Liver (tissue), 9 donors: ENCODE results near the gene SHQ1. TPM values are rescaled to one million over a fixed set of nuclear protein-coding genes. Genes with fewer than 3 reads are reported as not detected.

Experiments
- DNase-seq: peaks from one replicate; pipeline ENCODE4 v3.0.0-alpha.2; 2017; ENCODE audit warnings: low spot score
- H3K27ac ChIP-seq, 2 donors: one replicate each; pipeline ENCODE4 v1.7.0; 2013; ENCODE audit warnings: inconsistent platforms in 2 of 2, low read length in 2 of 2, control low read depth in 1 of 2, low read depth in 1 of 2, mild to moderate bottlenecking in 1 of 2
- H3K27me3 ChIP-seq, 4 donors: one replicate each; pipeline versions ENCODE4 v1.6.1 to v1.7.0; 2013; ENCODE audit warnings: low read length in 3 of 4, inconsistent platforms in 1 of 4, mild to moderate bottlenecking in 1 of 4, moderate library complexity in 1 of 4; ENCODE audit not compliant: control insufficient read depth in 4 of 4, insufficient read depth in 4 of 4
- H3K36me3 ChIP-seq, 4 donors: one replicate each; pipeline versions ENCODE4 v1.6.1 to v1.7.0; 2013; ENCODE audit warnings: low read length in 3 of 4, mild to moderate bottlenecking in 3 of 4, low read depth in 1 of 4, moderate library complexity in 1 of 4; ENCODE audit not compliant: control insufficient read depth in 4 of 4, insufficient read depth in 3 of 4
- H3K4me1 ChIP-seq, 4 donors: one replicate each; pipeline versions ENCODE4 v1.6.1 to v1.7.0; 2013; ENCODE audit warnings: low read length in 3 of 4, mild to moderate bottlenecking in 3 of 4, moderate library complexity in 1 of 4; ENCODE audit not compliant: control insufficient read depth in 4 of 4, insufficient read depth in 4 of 4
- H3K4me3 ChIP-seq, 3 donors: one replicate each; pipeline versions ENCODE4 v1.6.1 to v1.7.0; 2013; ENCODE audit warnings: low read length in 3 of 3, control low read depth in 1 of 3, low read depth in 1 of 3, mild to moderate bottlenecking in 1 of 3
- H3K9ac ChIP-seq, 2 donors: one replicate each; pipeline ENCODE4 v1.7.0; 2013; ENCODE audit warnings: low read length in 2 of 2, mild to moderate bottlenecking in 2 of 2, moderate library complexity in 2 of 2, control low read depth in 1 of 2, low read depth in 1 of 2
- H3K9me3 ChIP-seq, 4 donors: one replicate each; pipeline versions ENCODE4 v1.6.1 to v1.7.0; 2013; ENCODE audit warnings: low read length in 3 of 4; ENCODE audit not compliant: control insufficient read depth in 4 of 4
- EGR1 ChIP-seq, 2 donors: IDR thresholded peaks; 2 replicates each; pipeline ENCODE4 v1.6.1; 2016 to 2018; ENCODE audit warnings: antibody characterized with exemption in 2 of 2, low read depth in 2 of 2
- FOXA1 ChIP-seq: IDR thresholded peaks from 2 replicates; pipeline ENCODE4 v1.6.1; 2016; ENCODE audit warnings: antibody characterized with exemption
- FOXA2 ChIP-seq: IDR thresholded peaks from 2 replicates; pipeline ENCODE4 v1.6.1; 2016; ENCODE audit warnings: antibody characterized with exemption
- GABPA ChIP-seq, 2 donors: IDR thresholded peaks in 1 of 2; conservative IDR thresholded peaks in 1 of 2; 2 replicates each; pipeline ENCODE4 v1.6.1; 2016; ENCODE audit warnings: antibody characterized with exemption in 2 of 2, mild to moderate bottlenecking in 1 of 2, moderate library complexity in 1 of 2
- HNF4A ChIP-seq, 2 donors: conservative IDR thresholded peaks; 2 replicates each; pipeline ENCODE4 v1.6.1; 2016; ENCODE audit warnings: antibody characterized with exemption in 2 of 2, mild to moderate bottlenecking in 2 of 2
- HNF4G ChIP-seq: IDR thresholded peaks from 2 replicates; pipeline ENCODE4 v1.6.1; 2016; ENCODE audit warnings: antibody characterized with exemption
- JUND ChIP-seq, 2 donors: IDR thresholded peaks; 2 replicates each; pipeline ENCODE4 v1.6.1; 2016; ENCODE audit warnings: antibody characterized with exemption in 2 of 2
- NR2F2 ChIP-seq: IDR thresholded peaks from 2 replicates; pipeline ENCODE4 v1.6.1; 2016; ENCODE audit warnings: antibody characterized with exemption
- RAD21 ChIP-seq, 2 donors: IDR thresholded peaks; 2 replicates each; pipeline ENCODE4 v1.6.1; 2016; ENCODE audit warnings: antibody characterized with exemption in 2 of 2, mild to moderate bottlenecking in 2 of 2
- RXRA ChIP-seq, 2 donors: IDR thresholded peaks; 2 replicates each; pipeline ENCODE4 v1.6.1; 2017 to 2018; ENCODE audit warnings: antibody characterized with exemption in 2 of 2, mild to moderate bottlenecking in 1 of 2
- SP1 ChIP-seq: IDR thresholded peaks from 2 replicates; pipeline ENCODE4 v1.6.1; 2018; ENCODE audit warnings: antibody characterized with exemption, mild to moderate bottlenecking
- TAF1 ChIP-seq: conservative IDR thresholded peaks from 2 replicates; pipeline ENCODE4 v1.6.1; 2016; ENCODE audit warnings: antibody characterized with exemption, mild to moderate bottlenecking
- YY1 ChIP-seq: IDR thresholded peaks from 2 replicates; pipeline ENCODE4 v1.6.1; 2016; ENCODE audit warnings: antibody characterized with exemption, mild to moderate bottlenecking
- WGBS: extraction: QIAGEN DNeasy Blood & Tissue Kit; methylation state at CpG from one replicate; pipeline ENCODE4 v1.1.7; 2013; 5-methylcytosine and 5-hydroxymethylcytosine counted together
- polyA plus RNA-seq, 2 donors: library from polyadenylated mRNA; stranded (reverse) in 1 of 2; unstranded in 1 of 2; fragments of 200-250 nt in 1 of 2; fragments of >200 nt in 1 of 2; fragmentation: Nextera tagmentation in 1 of 2; extraction: Ambion mirVana in 1 of 2; gene quantifications; one replicate each; pipeline versions ENCODE4 v1.2.1 to v1.2.3, GENCODE V29; 2013 to 2015
- total RNA-seq, 2 donors: library from RNA; depleted of rRNA; stranded (reverse); fragments of >200 nt; gene quantifications; one replicate each; pipeline ENCODE4 v1.2.3, GENCODE V29; 2014
- TF ChIP-seq, protein P1 (sequence below): IDR thresholded peaks from 2 replicates; pipeline ENCODE4 v1.6.1; 2016; ENCODE audit warnings: antibody characterized with exemption
- TF ChIP-seq, protein P2 (sequence below): IDR thresholded peaks from 2 replicates; pipeline ENCODE4 v1.6.1; 2016; ENCODE audit warnings: antibody characterized with exemption
- TF ChIP-seq, protein P3 (sequence below): IDR thresholded peaks from 2 replicates; pipeline ENCODE4 v1.6.1; 2016; ENCODE audit warnings: antibody characterized with exemption, mild to moderate bottlenecking
- TF ChIP-seq, protein P4 (sequence below): IDR thresholded peaks from 2 replicates; pipeline ENCODE4 v1.6.1; 2016; ENCODE audit warnings: antibody characterized with exemption
- donor health status: healthy.
- donor health status: healthy.
- donor health status: healthy.
- donor health status: healthy.
- donor health status: healthy.

SHQ1 gene
- total and polyA plus RNA-seq, 4 donors = 4.3 to 9.6 (median 6.1) TPM

DNA sequence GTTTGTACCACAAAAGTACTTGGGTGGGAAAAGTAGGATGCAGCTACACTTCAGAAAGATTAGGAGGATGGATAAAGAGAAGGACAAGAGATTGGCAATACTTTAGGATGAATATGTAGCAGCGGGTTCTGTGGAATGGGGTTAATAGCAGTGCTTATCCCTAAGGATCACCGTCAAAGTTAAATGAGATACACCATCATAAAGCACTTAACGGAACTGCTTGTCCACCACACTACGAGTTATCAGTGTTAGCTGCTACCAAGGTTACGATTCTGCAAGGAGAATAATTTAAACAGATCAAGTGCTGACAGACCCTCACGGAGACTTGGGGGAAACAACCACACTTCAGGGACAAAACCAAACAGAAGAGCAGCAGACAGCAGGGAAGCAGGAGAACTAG lies 963 bp downstream of the SHQ1 start:
- no peak for DNase-seq
- H3K4me1 ChIP-seq = peaks cover 0 to 18% (median 17%) of the 10 kb centered on the region in 4 donors
- peak overlapping the region; percentile 63 to 100 (median 100) for H3K4me3 ChIP-seq
- H3K27ac ChIP-seq = peak overlapping the region; percentile 73 to 92
- peak overlapping the region; percentile 45 to 89 for H3K9ac ChIP-seq
- H3K9me3 ChIP-seq = no peaks in the 10 kb centered on the region
- WGBS = 17% methylated on average over 6 of the region's 6 CpGs
- no peaks in the 10 kb centered on the region for H3K27me3 ChIP-seq
- H3K36me3 ChIP-seq = no peaks in the 10 kb centered on the region
- TF ChIP-seq HNF4G (no peak), JUND (IDR thresholded peaks at IDR 0.05) (no peak), RXRA (IDR thresholded peaks at IDR 0.05) (no peak), FOXA2 (no peak), FOXA1 (no peak), YY1 (no peak), EGR1 (IDR thresholded peaks at IDR 0.05; ENCODE audit: low read depth in 2 of 2) (no peak), RAD21 (IDR thresholded peaks at IDR 0.05) (no peak), TAF1 (no peak), HNF4A (conservative IDR thresholded peaks at IDR 0.05) (no peak), NR2F2 (no peak)
- TF ChIP-seq, protein P1, sequence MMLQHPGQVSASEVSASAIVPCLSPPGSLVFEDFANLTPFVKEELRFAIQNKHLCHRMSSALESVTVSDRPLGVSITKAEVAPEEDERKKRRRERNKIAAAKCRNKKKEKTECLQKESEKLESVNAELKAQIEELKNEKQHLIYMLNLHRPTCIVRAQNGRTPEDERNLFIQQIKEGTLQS = no peak
- TF ChIP-seq, protein P2, sequence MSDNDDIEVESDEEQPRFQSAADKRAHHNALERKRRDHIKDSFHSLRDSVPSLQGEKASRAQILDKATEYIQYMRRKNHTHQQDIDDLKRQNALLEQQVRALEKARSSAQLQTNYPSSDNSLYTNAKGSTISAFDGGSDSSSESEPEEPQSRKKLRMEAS = no peak
- TF ChIP-seq, protein P3, sequence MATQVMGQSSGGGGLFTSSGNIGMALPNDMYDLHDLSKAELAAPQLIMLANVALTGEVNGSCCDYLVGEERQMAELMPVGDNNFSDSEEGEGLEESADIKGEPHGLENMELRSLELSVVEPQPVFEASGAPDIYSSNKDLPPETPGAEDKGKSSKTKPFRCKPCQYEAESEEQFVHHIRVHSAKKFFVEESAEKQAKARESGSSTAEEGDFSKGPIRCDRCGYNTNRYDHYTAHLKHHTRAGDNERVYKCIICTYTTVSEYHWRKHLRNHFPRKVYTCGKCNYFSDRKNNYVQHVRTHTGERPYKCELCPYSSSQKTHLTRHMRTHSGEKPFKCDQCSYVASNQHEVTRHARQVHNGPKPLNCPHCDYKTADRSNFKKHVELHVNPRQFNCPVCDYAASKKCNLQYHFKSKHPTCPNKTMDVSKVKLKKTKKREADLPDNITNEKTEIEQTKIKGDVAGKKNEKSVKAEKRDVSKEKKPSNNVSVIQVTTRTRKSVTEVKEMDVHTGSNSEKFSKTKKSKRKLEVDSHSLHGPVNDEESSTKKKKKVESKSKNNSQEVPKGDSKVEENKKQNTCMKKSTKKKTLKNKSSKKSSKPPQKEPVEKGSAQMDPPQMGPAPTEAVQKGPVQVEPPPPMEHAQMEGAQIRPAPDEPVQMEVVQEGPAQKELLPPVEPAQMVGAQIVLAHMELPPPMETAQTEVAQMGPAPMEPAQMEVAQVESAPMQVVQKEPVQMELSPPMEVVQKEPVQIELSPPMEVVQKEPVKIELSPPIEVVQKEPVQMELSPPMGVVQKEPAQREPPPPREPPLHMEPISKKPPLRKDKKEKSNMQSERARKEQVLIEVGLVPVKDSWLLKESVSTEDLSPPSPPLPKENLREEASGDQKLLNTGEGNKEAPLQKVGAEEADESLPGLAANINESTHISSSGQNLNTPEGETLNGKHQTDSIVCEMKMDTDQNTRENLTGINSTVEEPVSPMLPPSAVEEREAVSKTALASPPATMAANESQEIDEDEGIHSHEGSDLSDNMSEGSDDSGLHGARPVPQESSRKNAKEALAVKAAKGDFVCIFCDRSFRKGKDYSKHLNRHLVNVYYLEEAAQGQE = no peak
- TF ChIP-seq, protein P4, sequence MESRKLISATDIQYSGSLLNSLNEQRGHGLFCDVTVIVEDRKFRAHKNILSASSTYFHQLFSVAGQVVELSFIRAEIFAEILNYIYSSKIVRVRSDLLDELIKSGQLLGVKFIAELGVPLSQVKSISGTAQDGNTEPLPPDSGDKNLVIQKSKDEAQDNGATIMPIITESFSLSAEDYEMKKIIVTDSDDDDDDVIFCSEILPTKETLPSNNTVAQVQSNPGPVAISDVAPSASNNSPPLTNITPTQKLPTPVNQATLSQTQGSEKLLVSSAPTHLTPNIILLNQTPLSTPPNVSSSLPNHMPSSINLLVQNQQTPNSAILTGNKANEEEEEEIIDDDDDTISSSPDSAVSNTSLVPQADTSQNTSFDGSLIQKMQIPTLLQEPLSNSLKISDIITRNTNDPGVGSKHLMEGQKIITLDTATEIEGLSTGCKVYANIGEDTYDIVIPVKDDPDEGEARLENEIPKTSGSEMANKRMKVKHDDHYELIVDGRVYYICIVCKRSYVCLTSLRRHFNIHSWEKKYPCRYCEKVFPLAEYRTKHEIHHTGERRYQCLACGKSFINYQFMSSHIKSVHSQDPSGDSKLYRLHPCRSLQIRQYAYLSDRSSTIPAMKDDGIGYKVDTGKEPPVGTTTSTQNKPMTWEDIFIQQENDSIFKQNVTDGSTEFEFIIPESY = no peak

DNA sequence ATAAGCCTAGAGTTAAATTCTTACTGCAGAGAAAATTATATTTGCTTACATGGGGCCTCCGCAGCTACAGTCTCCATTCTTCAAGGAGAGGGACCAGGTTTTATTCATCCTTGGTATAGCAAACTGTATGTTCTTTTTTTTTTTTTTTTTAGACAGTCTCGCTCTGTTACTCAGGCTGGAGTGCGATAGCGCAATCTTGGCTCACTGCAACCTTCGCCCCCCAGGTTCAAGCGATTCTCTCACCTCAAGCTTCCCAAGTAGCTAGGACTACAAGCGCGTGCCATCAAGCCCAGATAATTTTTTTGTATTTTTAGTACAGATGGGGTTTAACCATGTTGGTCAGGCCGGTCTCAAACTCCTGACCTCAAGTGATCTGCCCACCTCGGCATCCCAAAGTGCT lies 2.1 kb downstream of the SHQ1 start:
- H3K9me3 ChIP-seq = no peaks in the 10 kb centered on the region
- peaks cover 0 to 10% (median 5%) of the 10 kb centered on the region in 4 donors for H3K36me3 ChIP-seq
- H3K4me1 ChIP-seq = peaks cover 0 to 18% (median 17%) of the 10 kb centered on the region in 4 donors
- no peak overlapping the region for H3K9ac ChIP-seq
- H3K27me3 ChIP-seq = no peaks in the 10 kb centered on the region
- no peak for DNase-seq
- WGBS = 95% methylated on average over 10 of the region's 10 CpGs
- no peak overlapping the region for H3K4me3 ChIP-seq
- no peak overlapping the region for H3K27ac ChIP-seq
- TF ChIP-seq HNF4G (no peak), TAF1 (no peak), SP1 (no peak), YY1 (no peak), RXRA (IDR thresholded peaks at IDR 0.05) (no peak), FOXA2 (no peak), EGR1 (IDR thresholded peaks at IDR 0.05; ENCODE audit: low read depth in 2 of 2) (no peak), JUND (IDR thresholded peaks at IDR 0.05) (no peak), NR2F2 (no peak), FOXA1 (no peak), GABPA (IDR thresholded peaks at IDR 0.05 in 1 of 2, conservative IDR thresholded peaks at IDR 0.05 in 1 of 2) (no peak)
- TF ChIP-seq, protein P3 = no peak
- TF ChIP-seq, protein P4 = no peak
